DLD1 (cell line): ENCODE data around the gene EDEM2.
"Not testable (repeated sequence)": the region's sequence is repeated elsewhere in the genome, so short reads cannot be mapped to it uniquely, and the experiment has no call there.

ENCODE experiments used
- in situ Hi-C: cut with HindIII; loops from 2 replicates; pipeline ENCODE4 v1.10.0; 2017; ENCODE audit warnings: low sequenced_read_pairs

The EDEM2 gene

DNA sequence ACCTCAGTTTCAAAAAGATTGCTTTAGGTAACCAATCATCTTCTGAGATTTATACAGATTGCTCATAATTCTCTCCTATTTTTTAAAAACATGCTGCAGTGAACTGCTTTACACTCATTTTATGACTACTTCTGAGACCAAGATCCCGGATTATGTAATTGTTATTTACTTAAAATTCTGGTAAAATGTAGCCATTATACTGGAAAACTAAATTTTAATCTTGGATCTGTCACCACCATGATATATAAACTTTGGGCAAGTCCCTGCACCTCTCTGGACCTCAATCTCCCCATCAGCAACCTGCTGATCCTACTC is 24.3 kb upstream of the EDEM2 start:
- in situ Hi-C loops, result no loop called here

- in situ Hi-C loops, result not testable (repeated sequence)
These were observed 21.7 kb upstream of the EDEM2 start for GRCh38 chr20:35168701-35169409.

DNA sequence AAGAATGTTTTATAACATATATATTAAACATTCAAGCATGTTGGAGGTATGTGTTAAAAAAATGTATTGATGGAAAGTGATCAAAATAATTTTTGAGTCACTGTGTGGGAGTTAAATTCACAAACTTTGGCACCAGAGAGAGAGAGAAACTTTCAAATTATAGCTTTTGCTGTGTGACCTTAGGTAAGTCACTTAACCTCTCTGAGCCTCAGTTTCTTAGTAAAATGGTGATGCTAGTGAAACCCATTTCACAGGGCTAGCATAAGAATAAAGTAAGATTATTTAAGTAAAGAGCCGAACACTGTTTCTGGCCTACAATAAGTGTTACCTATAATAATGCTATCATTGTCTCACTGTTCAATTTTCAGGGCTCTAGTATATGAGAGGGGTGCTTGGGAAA is 20.7 kb upstream of the EDEM2 start:
- in situ Hi-C loops, result no loop called here

GRCh38 chr20:35166242-35166830 is 19.2 kb upstream of the EDEM2 start:
- in situ Hi-C loops, result no loop called here

DNA sequence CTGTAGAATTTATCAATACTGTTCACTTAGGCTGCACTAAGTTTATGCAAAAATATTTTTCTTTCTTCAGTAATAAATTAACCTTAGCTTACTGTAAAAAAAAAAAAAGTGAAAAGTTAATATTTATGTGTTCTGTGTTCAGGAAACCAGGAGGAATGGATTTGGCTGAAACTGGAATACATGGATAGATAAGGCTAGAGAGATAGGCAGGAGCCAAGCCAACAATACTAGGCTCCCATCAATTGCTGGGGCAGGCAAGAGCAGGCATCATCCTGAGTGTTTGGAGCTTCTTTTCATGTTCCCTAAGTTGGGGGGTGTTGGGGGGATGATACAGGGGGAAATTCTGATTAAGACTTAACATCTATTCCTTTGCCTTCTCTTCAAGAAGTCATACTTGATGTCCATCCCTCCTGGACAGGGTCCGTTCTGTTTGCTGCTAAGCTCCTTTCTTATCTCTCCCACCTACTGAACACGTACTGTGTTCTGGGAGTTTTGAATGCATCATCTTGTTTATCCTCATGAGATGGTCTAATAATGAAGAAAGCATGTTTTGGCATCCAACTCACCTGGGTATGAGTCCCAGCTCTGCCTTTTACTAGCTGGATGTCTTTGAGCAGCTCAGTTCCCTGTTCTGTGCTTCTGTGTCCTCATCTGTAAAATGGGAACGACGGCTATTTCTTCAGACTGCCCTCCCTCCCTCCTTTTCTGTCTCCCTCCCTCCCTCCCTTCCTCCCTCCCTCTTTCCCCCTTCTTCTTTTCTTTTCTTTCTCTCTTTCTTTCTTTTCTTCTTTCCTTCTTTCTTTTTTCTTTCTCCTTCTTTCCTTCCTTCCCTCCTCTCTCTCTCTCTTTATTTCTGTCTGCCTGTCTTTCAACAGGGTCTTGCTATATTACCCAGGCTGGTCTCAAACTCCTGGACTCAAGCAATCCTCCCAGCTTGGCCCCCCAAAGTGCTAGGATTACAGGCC is 18.4 kb upstream of the EDEM2 start:
- in situ Hi-C loops, result no loop called here

DNA sequence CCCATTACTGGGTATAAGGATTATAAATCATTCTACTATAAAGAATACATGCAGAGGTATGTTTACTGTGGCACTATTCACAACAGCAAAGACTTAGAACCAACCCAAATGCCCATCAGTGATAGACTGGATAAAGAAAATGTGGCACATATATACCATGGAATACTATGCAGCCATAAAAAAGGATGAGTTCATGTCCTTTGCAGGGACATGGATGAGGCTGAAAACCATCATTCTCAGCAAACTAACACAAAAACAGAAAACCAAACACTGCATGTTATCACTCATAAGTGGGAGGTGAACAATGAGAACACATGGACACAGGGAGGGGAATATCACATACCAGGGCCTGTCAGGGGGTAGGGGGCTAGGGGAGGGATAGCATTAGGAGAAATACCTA is 17.4 kb upstream of the EDEM2 start:
- in situ Hi-C loops, result not testable (repeated sequence)

- in situ Hi-C loops, result not testable (repeated sequence)
These were observed 13.2 kb upstream of the EDEM2 start for GRCh38 chr20:35160341-35160740.

GRCh38 chr20:35156978-35157377 is 9.8 kb upstream of the EDEM2 start:
- in situ Hi-C loops, result no loop called here

DNA sequence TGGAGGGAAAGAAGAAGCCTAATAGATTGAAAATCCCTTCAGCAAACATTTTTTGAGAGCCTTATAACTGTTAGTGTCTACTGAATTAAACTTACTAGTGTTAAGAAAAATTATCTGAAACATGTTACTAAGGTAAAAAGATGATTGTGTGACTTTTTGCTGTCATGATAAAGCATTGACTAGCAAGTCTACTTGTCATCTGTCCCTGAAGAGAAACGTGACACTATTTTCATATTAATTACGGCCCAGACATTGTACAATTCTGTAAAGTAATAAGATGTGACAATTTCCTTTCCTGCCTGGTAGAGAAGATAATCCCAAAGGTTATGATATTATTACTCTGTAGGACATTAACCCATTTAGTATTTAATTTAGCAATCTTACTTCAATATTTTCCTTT is 8.8 kb upstream of the EDEM2 start:
- in situ Hi-C loops, result no loop called here

DNA sequence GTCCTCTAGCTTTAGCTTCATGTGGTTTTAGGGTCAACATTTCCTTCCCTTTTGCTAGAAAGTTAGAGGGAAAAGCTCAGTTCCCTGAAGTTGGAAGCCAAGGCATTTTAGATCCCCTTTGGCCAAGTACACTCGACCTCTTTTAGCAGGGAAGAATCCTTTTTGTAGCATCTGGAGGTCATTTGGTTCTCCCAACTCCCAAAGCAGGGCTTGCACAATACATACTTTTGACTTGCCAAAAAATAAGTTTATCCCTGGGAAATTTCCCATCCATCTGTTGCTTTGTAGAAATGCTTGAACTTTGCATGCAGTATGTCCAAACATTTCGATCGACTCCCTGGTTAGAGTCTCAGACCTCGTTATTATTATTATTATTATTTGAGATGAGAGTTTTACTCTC is 4.6 kb upstream of the EDEM2 start:
- in situ Hi-C loops, result no loop called here

DNA sequence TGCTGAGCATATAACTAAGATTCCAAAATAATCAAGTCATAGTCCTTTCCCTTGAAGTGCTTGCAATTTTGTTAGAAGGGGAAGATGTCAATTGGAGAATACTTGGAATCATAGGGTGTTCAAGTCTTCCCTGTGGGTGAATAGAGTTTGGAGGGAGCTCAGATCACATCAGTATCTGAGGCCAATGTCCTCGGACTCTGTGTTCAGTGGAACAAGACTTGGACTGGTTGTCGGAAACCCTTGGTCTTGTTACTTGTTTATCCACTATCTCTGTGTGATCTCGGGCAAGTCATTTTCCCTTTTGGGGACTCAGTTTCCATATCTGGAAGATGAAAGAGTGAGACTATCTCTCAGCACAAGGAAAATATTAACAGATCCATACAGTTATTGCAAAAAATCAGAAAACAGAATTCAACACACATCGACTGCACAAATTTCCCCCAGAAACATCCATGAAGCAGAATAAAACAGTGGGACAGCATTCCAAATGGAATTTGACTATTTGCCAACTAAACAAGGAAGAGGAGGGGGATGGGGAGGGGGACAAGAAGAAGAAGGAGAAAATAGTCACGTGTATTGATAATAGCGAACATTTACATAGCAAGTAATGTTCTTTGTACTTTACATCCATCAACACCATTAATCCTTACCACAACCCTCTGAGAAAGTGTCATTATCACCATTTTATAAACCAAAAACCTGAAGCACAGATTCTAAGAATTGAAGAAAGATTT is 3.9 kb upstream of the EDEM2 start:
- in situ Hi-C loops, result no loop called here

DNA sequence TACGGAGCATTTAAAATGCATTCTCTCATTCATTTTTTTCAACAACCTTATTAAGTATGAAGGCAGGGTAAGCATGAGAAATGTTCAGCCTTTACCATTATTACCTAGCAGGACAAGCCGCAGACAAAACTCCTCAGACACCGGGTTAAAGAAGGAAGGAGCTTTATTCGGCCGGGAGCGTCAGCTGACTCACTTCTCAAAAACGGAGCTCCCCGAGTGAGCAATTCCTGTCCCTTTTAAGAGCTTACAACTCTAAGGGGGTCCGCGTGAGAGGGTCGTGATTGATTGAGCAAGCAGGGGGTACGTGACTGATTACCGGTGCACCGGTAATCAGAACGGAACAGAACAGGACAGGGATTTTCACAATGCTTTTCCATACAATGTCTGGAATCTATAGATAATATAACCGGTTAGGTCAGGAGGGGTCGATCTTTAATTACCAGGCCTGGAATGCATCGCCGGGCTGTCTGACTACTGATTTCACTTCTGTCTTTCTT is 487 bp upstream of the EDEM2 start:
- in situ Hi-C loops, result not testable (repeated sequence)

GRCh38 chr20:35146299-35146919 is 727 bp downstream of the EDEM2 start:
- in situ Hi-C loops, result no loop called here

GRCh38 chr20:35145141-35145564 is 2.0 kb downstream of the EDEM2 start:
- in situ Hi-C loops, result no loop called here

- in situ Hi-C loops, result no loop called here
These were observed 2.4 kb downstream of the EDEM2 start for GRCh38 chr20:35144694-35145093.

DNA sequence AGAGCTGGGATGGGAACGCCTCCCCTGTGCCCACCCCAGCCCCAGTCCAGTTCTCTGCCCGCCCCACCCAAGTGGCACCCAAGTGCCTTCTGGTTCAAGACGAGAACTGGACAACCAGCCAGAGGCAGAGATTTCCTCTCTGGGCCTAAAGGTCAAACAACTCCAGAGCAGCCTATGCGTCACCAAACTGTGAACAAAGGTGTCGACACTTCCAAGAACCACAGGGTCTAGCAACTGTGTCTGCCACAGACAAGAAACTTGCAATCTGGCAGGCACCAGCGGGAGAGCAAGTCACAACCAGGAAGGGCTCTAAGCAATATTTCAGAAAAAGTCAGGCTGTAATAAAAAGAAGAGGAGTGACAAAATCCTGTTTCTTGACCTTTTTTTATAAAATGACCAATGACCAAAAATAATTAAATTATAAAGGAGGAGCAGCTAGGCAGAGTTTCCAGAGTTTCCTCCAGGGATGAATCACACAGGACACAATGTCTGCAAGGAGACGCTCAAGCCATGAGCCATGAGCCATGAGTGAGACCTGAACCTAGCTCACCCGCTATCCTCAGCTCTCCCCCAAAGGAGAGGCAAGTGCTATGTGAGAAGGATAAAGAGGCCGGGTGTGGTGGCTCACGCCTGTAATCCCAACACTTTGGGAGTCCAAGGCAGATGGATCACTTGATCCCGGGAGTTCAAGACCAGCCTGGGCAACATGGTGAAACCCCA is 11.1 kb downstream of the EDEM2 start:
- in situ Hi-C loops, result no loop called here

DNA sequence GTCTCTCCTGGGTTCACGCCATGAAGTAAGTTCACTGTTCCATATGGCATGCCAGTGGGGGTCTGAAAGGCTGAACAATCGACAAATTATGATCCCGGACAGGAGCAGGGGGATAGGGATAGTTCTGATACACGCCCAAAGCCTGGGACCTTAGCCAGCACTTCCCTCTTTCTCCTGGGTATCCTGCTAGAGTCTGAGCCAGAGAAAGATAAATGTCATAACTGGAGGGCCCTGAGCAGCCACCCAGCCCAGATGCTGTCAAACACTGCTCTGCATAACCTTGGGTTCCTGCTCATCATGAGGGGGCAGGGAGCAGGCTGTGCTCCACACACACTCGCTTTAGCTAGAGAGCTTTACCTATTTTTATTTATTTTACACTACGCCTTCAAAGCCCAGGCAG is 12.3 kb downstream of the EDEM2 start:
- in situ Hi-C loops, result no loop called here

- in situ Hi-C loops, result no loop called here
These were observed 12.7 kb downstream of the EDEM2 start for GRCh38 chr20:35134472-35134871.

- in situ Hi-C loops, result no loop called here
These were observed 13.4 kb downstream of the EDEM2 start for GRCh38 chr20:35133735-35134134.

DNA sequence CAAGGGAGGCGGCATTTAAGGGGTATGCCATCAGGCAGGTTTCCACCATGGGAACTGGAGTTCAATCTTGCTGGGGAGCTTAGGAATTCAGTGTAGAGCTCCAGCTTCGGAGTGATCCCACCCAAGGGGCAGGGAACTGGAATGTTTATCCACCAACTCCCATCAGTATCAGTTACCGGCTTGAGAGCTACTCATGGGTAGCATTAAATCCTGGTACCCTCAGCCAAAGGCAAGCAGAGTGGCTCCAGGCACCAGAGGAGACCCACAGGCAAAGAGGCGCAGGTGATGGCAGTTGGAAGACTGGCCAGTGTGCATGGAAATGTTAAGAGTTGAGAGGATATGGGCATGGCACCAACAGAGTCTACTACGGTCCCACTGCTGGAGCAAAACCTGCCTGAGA is 14.1 kb downstream of the EDEM2 start:
- in situ Hi-C loops, result no loop called here
